DMS114 treated with DMSO at 0.1 percent for 48 hours (cell line): ENCODE data around the gene GGT7.
"Not testable (repeated sequence)": the region's sequence is repeated elsewhere in the genome, so short reads cannot be mapped to it uniquely, and the experiment has no call there.

Source experiments
- DNase-seq: peaks from one replicate; lab custom pipeline; 2025; ENCODE audit not compliant: unreplicated experiment; lab: John Stamatoyannopoulos, UW

GGT7 gene, protein sequence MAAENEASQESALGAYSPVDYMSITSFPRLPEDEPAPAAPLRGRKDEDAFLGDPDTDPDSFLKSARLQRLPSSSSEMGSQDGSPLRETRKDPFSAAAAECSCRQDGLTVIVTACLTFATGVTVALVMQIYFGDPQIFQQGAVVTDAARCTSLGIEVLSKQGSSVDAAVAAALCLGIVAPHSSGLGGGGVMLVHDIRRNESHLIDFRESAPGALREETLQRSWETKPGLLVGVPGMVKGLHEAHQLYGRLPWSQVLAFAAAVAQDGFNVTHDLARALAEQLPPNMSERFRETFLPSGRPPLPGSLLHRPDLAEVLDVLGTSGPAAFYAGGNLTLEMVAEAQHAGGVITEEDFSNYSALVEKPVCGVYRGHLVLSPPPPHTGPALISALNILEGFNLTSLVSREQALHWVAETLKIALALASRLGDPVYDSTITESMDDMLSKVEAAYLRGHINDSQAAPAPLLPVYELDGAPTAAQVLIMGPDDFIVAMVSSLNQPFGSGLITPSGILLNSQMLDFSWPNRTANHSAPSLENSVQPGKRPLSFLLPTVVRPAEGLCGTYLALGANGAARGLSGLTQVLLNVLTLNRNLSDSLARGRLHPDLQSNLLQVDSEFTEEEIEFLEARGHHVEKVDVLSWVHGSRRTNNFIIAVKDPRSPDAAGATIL

DNA sequence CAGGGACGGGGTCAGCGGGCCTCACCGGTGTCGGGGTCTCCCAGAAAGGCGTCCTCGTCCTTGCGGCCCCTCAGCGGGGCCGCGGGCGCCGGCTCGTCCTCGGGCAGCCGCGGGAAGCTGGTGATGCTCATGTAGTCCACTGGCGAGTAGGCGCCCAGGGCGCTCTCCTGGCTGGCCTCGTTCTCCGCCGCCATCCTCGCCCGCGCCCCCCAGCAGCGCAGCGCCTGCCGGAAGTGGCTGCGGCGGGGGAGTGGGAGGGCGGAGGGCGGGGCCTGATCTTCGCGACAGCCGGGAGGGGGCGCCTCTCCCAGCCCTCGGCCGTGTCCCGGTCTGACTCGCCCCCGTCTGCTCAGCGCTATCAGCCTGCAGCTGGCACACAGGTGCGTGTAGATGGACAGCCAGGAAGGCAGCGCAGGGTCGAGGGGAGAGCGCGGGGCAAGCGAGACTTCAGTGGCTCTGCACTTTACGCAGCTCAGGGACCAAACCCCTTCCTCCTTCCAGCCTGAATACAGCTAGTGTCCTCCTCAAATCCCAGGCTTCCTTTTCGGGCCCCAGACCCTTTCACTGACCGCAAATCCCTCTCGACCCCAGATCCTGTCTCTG is at the start of gene GGT7:
Gene GGT7, minus strand, starts transcription at position 235 of the 603 bp plus-strand sequence. Its CDS starts 41 bp downstream, at position 194.
- DNase-seq: peak; percentile 35

DNA sequence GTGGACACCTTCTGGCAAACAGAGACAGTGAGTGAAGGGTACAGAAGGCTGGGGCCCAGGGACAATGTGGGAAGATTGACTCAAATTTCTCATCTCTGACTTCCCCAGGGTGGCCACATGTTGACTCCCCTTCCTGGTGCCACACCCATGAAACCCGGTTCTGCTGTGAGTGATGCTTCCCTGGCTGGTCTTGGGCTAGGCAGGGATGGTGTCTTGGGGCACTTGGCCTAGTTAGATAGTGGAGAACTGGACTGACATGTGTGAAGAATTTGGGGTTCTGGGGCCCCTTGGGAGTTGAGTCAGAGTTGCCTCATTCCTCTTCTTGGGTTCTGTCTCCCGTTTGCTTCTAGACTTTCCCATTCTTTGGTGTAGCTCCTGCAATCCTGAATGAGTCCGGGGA is 48.8 kb upstream of the GGT7 start:
- DNase-seq: no peak

DNA sequence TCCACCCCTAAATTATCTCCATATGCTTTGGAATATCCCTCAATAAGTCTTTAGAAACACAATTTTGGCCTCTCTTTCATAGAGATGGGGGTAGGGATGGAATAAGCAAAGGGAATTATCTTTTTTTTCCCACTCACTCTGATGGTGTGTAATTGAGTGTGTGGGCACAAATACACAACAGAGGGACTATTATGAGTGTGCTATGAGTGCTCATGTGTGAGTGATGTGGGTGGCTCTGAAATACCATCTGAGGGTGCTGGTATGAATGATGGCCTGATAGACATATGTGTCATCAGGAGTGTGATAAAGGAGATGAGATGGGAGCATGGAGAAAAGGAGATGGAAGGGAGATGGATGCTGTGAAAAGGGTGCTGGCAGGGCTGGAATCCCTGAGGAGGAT is 47.4 kb upstream of the GGT7 start:
- no peak for DNase-seq

DNA sequence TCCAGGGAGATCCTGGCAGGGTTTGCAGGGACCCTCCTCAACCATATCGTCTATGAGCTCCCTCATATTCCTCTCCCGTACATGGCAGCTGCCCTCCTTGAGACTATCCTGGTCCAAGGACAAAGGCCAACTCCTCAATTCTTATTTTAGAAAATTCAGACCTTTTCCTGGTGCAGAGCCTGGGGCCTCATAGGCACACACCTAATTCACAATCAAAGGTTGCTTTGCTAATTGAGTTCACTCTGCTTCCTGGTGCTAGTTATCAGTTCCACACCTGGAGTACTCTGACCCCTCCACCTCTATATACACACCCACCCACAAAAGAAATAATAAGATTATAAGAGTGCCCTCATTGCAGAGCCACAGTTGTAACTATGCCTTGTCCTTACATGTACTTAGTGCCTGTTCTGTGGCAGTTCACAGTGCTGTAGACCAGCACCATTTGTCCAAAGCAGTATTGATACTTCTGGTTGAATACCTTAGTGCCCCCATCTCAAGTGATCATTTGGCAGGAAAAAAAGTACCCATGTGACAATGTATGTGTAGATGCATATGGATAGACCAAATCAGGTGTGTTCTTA is 44.2 kb upstream of the GGT7 start:
- DNase-seq: no peak

DNA sequence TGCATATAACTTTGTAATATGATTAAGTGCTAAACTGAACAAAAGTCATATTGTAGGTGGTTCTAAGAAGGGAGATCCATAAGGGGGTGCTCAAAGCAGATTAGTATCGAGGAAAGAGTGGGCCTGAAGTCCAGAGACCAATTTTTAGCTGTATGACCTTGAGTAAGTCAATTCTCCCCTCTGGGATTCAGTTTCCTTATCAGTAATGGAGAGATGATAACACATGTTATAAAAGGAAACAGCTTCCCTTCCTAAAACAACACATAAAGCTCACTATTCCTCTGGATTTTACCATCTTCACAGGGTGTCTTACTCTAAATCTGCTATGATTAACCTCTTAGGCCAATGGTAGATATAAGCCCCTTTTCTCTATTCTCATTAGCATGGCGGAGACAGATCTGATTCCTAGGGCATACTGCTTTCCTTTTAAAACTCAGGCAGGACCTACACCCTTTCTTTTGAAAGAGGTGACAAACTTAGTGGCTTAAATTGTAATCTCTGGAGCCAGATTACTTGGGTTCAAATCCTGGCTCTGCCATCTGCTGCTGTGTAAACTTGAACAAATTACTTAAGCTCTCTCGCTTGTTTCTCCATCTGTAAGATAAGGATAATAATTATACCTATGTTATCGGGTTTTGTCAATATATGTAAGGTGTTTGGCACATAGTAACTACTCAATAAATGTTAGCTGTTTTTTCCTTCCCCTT is 43.2 kb upstream of the GGT7 start:
- no peak for DNase-seq

DNA sequence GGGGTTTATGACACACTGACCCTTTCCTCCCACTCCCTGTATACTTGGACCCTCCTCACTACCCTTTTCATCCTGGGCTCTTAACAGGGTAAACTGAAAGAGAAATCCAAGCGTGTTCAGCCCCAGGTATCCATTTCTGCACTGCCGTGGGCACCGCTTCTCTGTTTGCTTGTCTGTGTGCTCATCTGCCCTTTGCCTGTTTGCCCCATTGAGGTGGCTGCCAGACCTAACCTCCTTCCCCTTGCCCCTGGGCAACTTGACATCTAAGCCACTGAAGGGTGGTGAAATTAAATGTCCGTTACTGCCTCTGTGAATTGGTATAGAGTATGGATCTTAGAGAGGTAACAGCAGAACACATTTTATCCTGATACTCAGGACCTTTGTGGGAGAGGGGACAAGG is 42.5 kb upstream of the GGT7 start:
- DNase-seq: no peak

DNA sequence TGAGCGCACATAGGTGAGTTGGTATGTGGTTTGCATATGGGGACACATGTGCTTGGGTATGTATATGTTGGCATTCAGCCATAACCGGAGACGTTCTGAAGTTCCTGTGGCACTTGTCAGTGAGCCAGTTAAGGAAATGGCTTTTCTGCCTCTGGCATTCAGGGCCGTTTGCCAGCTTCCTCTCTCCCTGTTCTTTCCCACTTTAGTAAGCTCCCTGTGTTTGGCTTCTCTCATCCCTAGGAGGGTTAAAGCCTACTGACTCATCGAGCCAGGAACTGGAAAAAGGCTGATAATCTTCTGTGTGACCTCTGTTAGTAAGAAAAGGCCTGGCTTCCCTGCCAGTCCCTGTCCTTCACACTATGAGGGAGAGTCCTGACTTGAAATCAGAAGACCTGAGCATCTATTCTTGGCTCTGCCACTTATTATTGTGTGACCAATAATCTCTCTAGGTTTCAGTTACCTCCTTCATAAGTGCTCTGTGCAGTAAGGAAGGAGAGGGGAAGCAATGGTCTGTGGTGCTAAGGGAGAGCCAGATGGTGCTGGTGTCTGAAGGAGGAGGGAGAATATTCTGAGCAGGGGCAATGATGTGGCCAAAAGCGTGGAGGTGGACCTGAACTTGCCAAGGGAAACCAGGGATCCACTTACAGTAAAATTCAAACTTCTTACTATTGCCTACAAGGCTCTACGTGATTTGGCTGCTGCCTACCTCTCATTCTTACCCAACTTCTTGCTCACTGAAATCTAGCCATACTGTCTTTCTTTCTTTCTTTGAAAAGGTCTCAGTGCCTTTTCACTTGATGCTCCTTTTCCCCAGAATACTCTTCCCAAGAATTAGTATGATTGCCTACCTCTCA is 35.2 kb upstream of the GGT7 start:
- no peak for DNase-seq

DNA sequence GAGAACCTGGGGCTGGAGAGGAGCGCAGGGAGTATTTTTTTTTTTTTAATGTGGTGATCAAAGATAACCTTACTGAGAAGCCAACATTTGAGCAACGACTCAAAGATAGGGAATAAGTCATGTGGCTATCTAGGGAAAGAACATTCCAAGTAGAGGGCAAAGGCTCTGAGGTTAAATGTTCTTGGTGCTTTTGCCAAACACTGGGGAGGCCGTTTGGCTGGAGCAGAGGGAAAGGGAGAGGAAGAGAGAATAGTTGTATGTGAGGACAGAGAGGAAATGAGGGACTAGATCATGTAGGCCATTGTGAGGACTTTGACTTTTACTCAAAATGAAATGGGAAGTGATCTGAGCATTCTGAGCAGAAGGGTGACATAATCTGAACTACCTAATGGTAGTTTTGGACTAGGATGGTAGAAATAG is 31.6 kb upstream of the GGT7 start:
- no peak for DNase-seq

DNA sequence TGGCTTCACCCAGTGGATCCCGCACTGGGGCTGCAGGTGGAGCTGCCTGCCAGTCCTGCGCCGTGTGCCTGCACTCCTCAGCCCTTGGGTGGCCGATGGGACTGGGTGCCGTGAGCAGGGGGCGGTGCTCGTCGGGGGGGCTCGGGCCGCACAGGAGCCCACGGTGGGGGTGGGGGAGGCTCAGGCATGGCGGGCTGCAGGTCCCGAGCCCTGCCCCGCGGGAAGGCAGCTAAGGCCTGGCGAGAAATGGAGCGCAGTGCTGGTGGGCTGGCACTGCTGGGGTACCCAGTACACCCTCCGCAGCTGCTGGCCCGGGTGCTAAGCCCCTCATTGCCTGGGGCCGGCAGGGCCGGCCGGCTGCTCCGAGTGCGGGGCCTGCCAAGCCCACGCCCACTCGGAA is 26.1 kb upstream of the GGT7 start:
- DNase-seq: not testable (repeated sequence)

DNA sequence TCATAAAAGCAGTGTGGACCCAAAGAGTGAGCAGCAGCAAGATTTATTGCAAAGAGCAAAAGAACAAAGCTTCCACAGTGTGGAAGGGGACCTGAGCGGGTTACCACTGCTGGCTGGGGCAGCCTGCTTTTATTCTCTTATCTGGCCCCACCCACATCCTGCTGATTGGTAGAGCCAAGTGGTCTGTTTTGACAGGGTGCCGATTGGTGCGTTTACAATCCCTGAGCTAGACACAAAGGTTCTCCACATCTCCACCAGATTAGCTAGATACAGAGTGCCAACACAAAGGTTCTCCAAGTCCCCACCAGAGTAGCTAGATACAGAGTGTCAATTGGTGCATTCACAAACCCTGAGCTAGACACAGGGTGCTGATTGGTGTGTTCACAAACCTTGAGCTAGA is 25.5 kb upstream of the GGT7 start:
- not testable (repeated sequence) for DNase-seq

DNA sequence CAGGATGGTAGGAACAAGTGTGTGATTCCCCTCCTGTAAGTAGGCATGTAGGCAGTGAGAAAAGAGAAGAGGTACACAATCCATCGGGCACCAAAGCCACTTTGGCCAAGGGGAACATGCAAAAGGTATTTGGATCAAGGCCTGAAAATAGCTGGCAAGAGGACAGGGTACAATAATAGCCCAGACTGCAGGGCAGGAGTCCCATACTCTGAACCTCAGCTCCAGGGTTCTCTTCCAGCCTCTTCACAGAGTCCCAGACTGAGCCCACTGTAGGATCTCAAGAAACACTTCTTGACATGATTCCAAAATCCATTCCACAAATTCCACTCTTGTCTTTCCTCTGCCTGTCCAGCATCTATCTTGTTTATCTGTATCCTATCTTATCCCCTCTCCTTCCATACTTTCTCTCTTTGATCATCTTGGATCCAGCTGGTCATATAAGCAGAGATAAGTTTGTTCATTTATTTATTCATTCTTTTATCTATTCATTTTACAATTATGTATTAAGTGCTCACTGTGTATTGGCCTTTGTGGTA is 23.5 kb upstream of the GGT7 start:
- no peak for DNase-seq

DNA sequence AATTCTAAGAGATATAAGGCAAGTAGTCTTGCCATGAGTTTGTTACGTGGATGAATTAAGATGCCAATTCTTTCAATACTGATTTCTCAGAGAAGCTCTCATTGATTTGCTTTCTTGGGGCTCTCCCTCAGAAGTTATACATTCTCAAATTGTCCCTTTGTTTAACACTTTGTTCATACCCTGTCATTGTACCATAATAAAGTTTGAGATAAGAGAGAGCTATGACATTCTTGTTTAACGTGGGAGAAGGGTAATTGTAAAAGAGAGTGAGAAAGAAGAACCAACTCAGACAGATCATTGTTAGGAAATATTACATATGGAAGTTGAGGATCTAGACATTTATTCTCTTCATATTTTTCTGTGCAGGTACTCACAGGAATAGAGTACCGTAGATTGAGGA is 22.8 kb upstream of the GGT7 start:
- no peak for DNase-seq

DNA sequence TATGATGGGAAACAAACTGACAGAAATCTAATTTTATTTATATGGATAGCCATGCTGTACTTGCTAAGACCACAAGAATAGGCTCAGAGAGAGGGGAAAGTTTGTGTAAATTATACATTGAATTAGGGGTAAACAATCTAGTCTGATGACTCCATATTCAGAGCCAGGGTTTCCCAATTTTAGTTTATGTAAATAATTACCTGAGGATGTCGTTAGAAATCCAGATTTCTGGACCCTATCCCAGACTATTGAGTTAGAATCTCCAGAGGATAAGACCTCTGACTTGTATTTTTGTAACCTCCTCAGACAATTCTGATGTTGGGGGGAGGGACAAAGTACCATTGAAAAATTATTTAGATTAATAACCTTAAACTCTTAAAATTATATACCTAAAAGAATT is 22.1 kb upstream of the GGT7 start:
- DNase-seq: no peak

DNA sequence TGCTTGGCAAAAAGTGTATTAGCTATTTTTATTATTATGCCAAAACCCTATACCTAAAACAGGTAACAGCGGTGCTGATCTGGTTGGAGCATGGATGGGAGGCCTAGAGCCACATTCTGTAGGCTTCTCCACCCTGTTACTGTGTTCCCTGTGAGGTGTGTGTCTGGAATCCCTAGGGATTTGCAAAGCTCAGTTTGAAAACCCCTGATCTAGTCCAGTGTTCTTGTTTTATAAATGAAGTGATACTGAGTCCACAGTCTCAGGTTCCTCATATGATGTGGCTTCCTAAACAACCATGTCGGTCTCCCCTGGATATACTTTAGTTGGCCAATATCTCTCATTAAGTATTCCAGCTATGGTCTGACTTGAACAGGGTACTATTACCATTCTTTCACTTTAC is 20.0 kb upstream of the GGT7 start:
- no peak for DNase-seq

DNA sequence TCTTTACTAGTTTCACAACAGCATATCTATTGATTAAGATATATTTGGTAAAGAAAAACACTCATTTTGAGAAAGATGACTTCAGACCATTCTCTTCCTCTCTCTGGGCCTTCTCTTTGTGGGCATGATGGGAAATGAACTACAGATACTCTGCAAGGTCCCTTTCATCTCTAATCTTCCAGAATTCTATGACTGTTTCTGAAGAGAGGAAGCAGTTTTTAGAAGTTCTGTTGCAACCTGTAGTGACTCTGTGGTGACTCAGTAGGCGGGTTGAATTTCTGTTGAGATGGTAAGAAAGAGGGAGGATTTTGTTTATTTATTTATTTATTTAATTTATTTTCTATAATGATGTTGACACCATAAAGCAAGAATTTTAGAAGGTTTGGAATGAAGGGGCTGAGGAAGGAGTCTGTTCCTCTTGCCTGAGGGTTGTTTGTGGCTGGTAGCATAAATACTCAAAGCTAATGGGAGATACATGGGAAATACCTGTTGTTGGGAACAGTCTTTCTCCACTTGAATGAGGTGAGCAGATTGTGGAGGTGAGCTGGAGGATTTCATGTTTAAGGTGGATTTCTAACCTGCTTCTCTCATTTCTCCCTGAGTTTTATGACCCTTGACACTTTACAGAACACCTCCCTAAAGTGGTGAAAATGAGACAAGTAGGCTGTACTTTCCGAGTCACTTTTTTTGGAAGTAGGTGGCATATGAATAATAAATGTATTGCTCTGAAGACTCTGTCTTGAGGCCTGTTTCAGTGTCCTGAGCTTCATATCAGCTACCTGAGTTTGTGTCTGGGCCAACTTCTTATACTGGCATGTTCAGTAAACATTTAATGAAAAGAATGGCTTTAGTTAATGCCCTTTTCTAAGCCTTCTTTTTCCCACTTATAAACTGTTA is 18.8 kb upstream of the GGT7 start:
- no peak for DNase-seq

DNA sequence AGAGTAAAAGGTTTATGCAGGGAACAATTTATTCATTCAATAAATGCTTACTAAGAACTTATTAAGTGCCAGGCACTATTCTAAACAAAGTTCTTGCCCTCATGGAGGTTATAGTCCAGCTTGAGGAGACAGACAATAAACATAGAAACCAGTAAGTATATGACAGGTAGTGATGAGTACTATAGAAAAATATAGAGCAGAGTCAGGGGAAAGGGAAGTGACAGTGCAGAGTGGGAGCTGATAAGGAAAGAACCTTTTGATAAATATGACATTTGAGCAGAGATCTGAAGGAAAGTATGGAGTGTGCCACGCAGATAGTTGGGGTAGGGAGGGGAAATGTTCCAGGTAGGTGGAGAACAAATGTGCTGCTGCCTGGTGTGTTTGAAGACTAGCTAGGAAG is 15.8 kb upstream of the GGT7 start:
- DNase-seq: no peak

DNA sequence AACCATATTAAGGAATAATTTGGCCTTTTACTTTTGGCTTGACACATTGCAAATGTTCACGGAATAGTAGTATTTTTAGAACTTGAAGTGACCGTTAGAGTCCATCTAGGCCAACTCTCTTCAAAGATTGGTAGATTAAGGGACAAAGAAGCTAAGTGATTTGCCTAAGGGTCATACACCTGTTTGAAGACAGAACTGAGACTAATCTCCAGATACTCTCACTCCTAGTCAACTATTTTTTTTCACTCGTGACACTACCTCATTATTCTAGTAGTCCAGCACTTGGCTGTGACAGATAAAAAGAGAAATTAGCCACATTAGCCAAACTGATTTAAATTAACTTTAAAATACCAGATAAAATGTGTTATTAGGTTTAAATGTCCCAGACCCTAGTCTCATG is 14.4 kb upstream of the GGT7 start:
- DNase-seq: no peak

DNA sequence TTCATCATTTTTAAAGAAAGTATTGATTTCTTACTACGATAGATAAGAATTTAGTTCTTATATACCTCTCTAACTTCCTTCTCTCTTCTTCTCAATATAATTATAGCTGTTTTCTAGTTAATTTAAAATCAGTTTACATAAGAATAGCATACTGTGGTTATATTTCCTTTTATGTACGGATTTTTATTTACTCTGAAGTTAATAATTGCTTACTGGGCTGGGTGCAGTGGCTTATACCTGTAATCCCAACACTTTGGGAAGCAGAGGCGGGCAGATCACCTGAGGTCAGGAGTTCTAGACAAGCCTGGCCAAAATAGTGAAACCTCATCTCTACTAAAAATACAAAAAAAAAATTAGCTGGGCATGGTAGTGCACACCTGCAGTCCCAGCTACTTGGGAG is 13.5 kb upstream of the GGT7 start:
- no peak for DNase-seq

DNA sequence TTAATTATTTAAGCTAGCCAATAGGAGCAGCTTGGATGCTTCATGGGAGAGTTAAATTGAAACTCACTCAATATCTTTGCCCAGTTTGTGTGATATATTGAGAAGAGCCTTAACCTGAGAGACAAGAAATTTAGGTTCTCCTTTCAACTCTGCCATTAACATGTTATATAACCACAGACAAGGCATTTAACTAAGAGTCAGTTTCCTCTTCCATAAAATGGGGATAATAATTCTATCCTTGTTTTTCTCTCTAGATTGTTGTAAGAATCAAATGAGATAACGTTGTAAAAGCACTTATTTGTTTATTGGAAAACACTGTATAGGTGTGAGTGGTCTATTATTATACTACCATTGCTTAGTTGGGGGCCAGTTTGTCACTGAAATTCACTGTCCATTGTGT is 11.6 kb upstream of the GGT7 start:
- DNase-seq: no peak
